HL-60 (cell line): ENCODE results near the gene HARS1.
"Not testable (repeated sequence)": the region's sequence is repeated elsewhere in the genome, so short reads cannot be mapped to it uniquely, and the experiment has no call there.

Experiments
- DNase-seq, 2 experiments: peaks; one replicate each; pipeline ENCODE4 v3.0.0-alpha.2; 2010 to 2020; ENCODE audit warnings: low read depth in 1 of 2, low spot score in 1 of 2
- H3K27ac ChIP-seq: fragments of 250-450 bp; sonication (Bioruptor Pico); replicated peaks from 2 replicates; pipeline ENCODE4 v1.5.1; 2020; ENCODE audit warnings: mild to moderate bottlenecking, moderate library complexity
- H3K27me3 ChIP-seq: fragments of 250-450 bp; sonication (Bioruptor Pico); 2 replicates; pipeline ENCODE4 v1.5.1; 2021; ENCODE audit warnings: mild to moderate bottlenecking, moderate library complexity; ENCODE audit not compliant: insufficient read depth, poor library complexity, severe bottlenecking
- H3K4me3 ChIP-seq: replicated peaks from 2 replicates; pipeline ENCODE4 v1.5.1; 2011; ENCODE audit warnings: mild to moderate bottlenecking, control low read depth, low read length; ENCODE audit not compliant: insufficient read depth
- GABPA ChIP-seq: IDR thresholded peaks from 2 replicates; pipeline ENCODE4 v1.6.1; 2012; ENCODE audit warnings: low read depth
- POLR2AphosphoS5 ChIP-seq: IDR thresholded peaks from 2 replicates; pipeline ENCODE4 v1.6.1; 2012; ENCODE audit warnings: low read depth
- SPI1 ChIP-seq: IDR thresholded peaks from 2 replicates; pipeline ENCODE4 v1.6.1; 2012; ENCODE audit warnings: low read depth, mild to moderate bottlenecking, borderline replicate concordance
- TF ChIP-seq, protein P1 (sequence below): IDR thresholded peaks from 2 replicates; pipeline ENCODE4 v1.6.1; 2012; ENCODE audit warnings: low read depth; ENCODE audit not compliant: insufficient replicate concordance
- TF ChIP-seq, protein P2 (sequence below): IDR thresholded peaks from one replicate; pipeline ENCODE4 v1.5.1; 2011; ENCODE audit warnings: low read length, control low read depth, inconsistent platforms; ENCODE audit not compliant: insufficient read depth

Gene HARS1

DNA sequence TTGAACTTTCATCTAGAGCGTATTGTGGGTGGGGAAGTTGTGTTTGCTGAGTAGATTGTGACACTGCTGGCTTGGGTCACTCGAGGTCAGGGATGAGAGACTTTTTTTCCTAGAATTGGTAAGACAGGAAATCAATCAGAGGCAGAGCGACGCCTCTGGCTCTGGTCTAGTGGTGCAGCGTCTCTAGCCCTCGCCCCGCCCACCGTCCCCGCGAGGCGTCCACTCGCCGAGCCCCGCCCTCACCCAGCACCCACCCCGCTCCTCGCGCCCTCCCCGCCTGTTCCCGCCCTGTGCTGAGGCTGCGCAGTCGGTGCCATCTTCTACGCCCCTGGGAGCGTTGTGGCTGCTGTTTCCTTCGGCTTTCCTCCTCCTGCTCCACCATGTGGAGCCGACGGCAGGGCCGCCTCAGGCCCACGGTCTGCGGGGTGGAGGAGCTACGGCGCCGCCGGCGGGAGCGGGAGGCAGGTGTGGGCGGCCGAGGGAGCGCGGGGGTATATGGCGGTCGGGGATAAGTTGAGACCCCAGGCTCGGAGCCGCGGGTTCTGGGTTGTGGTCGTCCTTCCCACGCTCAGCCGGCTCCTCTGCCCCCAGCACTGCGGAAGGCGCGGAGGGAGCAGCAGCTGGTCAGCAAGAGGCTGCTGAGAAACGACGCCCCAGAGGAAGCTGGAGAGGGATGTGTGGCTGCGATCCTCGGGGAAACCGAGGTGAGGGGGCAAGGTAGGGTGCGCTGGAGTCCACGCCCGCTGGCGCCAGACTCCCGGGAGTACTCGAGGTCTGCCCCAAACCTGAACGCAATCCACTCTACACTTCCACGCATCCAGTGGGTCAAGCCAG, 51.8 kb downstream of the HARS1 start, which contains the start of gene TMCO6:
Gene TMCO6, plus strand, starts transcription at position 304 of the 834 bp plus-strand sequence. Its CDS starts 77 bp downstream, at position 381.
- Histone ChIP-seq H3K4me3 (peak within 1 kb of the TSS; percentile 82), H3K27ac (peak within 1 kb of the TSS; percentile 67), H3K27me3 (no peaks in the 10 kb centered on the region)
- peak; percentile 76 for TF ChIP-seq POLR2AphosphoS5
- TF ChIP-seq, protein P1, sequence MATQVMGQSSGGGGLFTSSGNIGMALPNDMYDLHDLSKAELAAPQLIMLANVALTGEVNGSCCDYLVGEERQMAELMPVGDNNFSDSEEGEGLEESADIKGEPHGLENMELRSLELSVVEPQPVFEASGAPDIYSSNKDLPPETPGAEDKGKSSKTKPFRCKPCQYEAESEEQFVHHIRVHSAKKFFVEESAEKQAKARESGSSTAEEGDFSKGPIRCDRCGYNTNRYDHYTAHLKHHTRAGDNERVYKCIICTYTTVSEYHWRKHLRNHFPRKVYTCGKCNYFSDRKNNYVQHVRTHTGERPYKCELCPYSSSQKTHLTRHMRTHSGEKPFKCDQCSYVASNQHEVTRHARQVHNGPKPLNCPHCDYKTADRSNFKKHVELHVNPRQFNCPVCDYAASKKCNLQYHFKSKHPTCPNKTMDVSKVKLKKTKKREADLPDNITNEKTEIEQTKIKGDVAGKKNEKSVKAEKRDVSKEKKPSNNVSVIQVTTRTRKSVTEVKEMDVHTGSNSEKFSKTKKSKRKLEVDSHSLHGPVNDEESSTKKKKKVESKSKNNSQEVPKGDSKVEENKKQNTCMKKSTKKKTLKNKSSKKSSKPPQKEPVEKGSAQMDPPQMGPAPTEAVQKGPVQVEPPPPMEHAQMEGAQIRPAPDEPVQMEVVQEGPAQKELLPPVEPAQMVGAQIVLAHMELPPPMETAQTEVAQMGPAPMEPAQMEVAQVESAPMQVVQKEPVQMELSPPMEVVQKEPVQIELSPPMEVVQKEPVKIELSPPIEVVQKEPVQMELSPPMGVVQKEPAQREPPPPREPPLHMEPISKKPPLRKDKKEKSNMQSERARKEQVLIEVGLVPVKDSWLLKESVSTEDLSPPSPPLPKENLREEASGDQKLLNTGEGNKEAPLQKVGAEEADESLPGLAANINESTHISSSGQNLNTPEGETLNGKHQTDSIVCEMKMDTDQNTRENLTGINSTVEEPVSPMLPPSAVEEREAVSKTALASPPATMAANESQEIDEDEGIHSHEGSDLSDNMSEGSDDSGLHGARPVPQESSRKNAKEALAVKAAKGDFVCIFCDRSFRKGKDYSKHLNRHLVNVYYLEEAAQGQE: no peak
- peak; percentile 70; the same call in 1 of the 2 replicates for TF ChIP-seq SPI1
- no peak for TF ChIP-seq GABPA
- TF ChIP-seq, protein P2, sequence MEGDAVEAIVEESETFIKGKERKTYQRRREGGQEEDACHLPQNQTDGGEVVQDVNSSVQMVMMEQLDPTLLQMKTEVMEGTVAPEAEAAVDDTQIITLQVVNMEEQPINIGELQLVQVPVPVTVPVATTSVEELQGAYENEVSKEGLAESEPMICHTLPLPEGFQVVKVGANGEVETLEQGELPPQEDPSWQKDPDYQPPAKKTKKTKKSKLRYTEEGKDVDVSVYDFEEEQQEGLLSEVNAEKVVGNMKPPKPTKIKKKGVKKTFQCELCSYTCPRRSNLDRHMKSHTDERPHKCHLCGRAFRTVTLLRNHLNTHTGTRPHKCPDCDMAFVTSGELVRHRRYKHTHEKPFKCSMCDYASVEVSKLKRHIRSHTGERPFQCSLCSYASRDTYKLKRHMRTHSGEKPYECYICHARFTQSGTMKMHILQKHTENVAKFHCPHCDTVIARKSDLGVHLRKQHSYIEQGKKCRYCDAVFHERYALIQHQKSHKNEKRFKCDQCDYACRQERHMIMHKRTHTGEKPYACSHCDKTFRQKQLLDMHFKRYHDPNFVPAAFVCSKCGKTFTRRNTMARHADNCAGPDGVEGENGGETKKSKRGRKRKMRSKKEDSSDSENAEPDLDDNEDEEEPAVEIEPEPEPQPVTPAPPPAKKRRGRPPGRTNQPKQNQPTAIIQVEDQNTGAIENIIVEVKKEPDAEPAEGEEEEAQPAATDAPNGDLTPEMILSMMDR: peak; percentile 53
- DNase-seq: peak; percentile 97

GRCh38 chr5:140638898-140639147, 52.3 kb downstream of the HARS1 start:
- not testable (repeated sequence) for DNase-seq, H3K27me3 ChIP-seq
- peak overlapping the region; percentile 16 for H3K4me3 ChIP-seq
- H3K27ac ChIP-seq: peak overlapping the region; percentile 44

DNA sequence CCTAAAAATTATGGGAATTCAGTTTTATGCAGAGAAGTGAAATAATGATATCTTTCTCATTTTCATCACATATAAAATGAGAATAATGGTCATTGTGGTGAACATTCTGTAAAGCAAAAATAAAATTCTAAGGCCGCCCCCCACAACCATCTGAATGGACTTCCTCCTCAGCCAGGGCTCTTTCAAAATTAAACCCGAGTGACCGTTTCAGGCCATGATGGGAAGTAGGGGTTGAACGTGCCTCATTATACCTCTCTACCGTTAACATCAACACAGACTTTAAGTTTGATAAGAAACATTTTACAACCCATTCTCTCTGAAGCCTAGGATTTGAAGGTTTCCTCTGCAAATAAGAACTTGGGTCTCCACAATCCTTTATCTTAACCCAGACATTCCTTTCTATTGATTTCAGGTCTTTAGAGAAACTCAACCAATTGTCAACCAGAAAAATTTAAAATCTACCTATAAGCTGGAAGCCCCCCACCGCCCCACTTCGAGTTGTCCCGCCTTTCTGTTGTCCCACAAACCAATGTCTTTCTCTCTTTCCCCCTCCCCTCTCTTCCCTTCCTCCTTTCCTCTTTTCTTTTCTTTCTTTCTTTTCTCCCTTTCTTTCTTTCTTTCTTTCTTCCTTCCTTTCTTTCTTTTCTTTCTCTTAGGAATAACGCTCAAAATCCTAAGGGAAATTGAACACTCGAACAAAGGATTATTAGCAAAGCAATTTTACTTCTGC, 53.6 kb downstream of the HARS1 start:
- no peak overlapping the region for H3K4me3 ChIP-seq
- H3K27me3 ChIP-seq: no peaks in the 10 kb centered on the region
- DNase-seq: no peak
- H3K27ac ChIP-seq: no peak overlapping the region
- no peak for TF ChIP-seq SPI1
- TF ChIP-seq GABPA: no peak
- TF ChIP-seq, protein P2: no peak
- TF ChIP-seq, protein P1: no peak
- TF ChIP-seq POLR2AphosphoS5: no peak
